Neural cell (in vitro differentiated cells): ENCODE results near the gene TSPAN8.

ENCODE experiments used
- EZH2 ChIP-seq: fragments of 200-600, 300-800 bp; shearing (Covaris generic), sonication (generic); IDR thresholded peaks from 2 replicates; pipeline ENCODE4 v1.6.1; 2014; ENCODE audit warnings: antibody characterized with exemption, low read length, borderline replicate concordance, mild to moderate bottlenecking; ENCODE audit not compliant: insufficient read depth, poor library complexity, severe bottlenecking
- REST ChIP-seq: IDR thresholded peaks from 2 replicates; pipeline ENCODE4 v1.6.1; 2012; ENCODE audit warnings: borderline replicate concordance

GRCh38 chr12:71164568-71165197 is 6.9 kb upstream of the TSPAN8 start:
- TF ChIP-seq REST (no peak), EZH2 (no peak)
